Hepatic stellate cell (primary cell): ENCODE measurements around the gene S100A14.
"Not testable (repeated sequence)": the region's sequence is repeated elsewhere in the genome, so short reads cannot be mapped to it uniquely, and the experiment has no call there.

ENCODE experiments used
- DNase-seq: peaks from one replicate; pipeline ENCODE4 v3.0.0; 2011; ENCODE audit warnings: low spot score

S100A14 gene

GRCh38 chr1:153616144-153616916 lies at the start of gene S100A14:
Gene S100A14 (minus strand): TSS chr1:153616325. CDS start chr1:153615858, 467 bp downstream.
- DNase-seq = no peak

- no peak for DNase-seq
Observed at GRCh38 chr1:153663211-153663610, 47.1 kb upstream of the S100A14 start.

- DNase-seq = no peak
Observed at GRCh38 chr1:153662269-153662668, 46.1 kb upstream of the S100A14 start.

DNA sequence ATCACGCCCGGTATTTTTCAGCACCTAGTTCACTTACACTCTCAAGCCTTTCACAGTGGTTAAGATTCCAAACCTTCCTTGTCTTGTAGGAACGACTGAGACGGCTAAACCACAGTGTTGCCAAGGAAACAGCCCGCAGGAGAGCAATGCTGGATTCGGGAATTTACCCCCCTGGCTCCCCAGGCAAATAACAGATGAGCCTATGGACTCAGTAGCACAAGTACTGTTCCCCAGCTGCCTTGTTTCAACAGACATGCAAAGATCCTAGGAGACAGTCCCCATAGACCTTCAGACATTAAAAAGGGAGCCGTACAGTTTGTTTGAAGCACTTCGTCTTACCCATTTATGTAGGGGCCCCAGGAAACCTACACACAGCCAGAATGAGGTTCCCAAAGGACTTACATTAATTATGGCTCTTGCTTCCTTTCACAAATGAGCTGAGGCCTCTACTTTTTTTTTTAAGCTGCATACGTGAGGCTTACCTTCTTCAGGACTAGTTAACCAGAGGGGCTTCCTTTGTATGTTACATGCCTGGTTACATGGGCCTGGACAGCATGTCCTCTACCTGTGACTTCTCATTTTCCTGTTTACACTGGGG lies 45.1 kb upstream of the S100A14 start:
- no peak for DNase-seq

GRCh38 chr1:153659656-153660055 lies 43.5 kb upstream of the S100A14 start:
- no peak for DNase-seq

DNA sequence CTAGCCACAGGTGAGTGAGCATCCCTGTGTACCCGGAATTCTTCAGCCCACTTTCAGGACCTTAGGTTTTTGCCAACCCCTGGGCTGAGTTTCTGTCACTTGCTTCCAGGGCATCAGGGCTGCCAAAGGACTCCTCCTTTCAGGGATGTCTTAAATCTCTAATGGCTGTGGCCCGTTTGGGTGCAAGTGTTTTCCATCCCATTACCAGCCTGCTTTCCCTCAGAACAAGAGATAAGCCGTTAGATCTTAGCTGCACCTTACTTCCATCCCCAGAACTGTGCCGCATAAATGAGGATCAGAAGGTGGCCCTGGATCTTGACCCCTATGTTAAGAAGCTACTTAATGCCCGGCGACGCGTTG lies 43.0 kb upstream of the S100A14 start:
- DNase-seq = no peak

DNA sequence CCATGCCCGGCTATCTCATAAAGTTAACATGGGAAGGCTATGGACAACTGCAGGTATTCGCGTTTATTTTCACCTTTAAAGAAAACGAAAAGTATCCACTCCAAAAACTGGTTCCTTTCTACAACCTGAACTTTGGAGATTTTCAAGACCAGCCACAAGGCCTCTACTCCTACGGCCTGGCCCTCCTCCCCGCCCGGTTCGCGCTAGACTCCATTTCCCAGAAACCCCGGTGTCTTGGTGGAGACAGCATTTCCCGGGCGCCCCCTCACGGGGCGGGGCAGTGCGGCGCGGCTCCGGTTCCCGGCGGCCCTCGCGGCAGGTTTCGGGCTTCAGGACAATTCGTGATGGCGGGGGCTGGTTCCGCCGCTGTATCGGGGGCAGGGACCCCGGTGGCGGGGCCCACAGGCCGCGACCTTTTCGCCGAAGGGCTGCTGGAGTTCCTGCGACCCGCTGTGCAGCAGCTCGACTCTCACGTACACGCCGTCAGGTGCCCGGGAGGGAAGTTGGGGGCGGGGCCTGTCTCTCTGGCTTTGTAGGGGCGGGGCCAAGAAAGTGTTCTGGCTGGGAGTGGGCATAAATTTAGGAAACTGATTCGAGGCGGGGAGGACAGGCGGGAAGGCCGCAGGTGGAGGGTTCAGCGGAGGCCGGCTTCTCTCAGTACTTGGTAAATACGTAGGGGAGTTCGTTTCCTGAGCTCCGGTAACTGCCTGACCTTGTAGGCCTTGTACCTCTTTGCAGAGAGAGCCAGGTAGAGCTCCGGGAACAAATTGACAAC lies 42.5 kb upstream of the S100A14 start, which contains the start of gene SNAPIN:
SNAPIN (plus strand) TSS at position 304 of the 775 bp plus-strand sequence; CDS start at position 345, 41 bp downstream.
- peak; percentile 93 for DNase-seq

- no peak for DNase-seq
Observed at GRCh38 chr1:153655333-153655732, 39.2 kb upstream of the S100A14 start.

- DNase-seq = peak; percentile 63
Observed at GRCh38 chr1:153652805-153653500, 36.8 kb upstream of the S100A14 start.

- DNase-seq = no peak
Observed at GRCh38 chr1:153651771-153652170, 35.6 kb upstream of the S100A14 start.

- no peak for DNase-seq
Observed at GRCh38 chr1:153649863-153650235, 33.7 kb upstream of the S100A14 start.

DNA sequence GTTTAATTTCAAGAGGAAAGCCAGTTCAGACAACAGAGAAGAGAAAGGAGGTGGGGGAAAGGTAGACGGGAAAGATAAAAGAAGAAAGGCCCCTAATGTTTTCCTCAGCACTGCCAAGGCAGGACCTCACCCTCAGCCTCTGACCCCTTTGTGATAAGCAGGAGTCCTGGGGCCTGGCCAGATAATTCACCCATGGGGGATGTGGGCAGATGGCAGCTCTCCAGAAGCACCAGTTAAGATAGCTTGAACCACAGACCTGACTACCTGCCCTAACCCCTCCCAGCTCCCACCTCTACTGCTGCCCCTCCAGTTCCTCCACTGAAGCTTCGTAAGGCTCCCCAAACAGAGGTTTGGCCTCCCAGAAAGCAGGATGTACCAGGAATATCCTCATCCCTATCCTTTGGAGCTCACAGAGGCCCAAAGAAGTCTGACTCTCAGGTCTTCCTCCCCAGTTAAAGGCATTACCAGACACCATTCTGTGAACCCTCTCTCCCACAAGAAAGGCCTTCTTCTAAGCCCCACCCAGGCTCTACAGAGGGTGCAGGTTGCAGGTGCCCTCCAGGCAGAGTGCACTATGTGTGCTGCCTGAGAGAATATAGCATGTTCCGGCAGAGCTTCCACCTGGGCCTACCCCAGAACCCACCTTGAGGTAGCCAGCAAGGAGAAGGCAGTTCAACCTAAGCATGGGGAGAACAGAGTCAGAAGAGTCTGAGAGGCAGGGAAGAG lies 33.2 kb upstream of the S100A14 start:
- no peak for DNase-seq

GRCh38 chr1:153648000-153648643 lies 32.0 kb upstream of the S100A14 start:
- DNase-seq = no peak

GRCh38 chr1:153647346-153647714 lies 31.2 kb upstream of the S100A14 start:
- DNase-seq = no peak

- DNase-seq = no peak
Observed at GRCh38 chr1:153646672-153647345, 30.7 kb upstream of the S100A14 start.

GRCh38 chr1:153643816-153644215 lies 27.7 kb upstream of the S100A14 start:
- no peak for DNase-seq

- no peak for DNase-seq
Observed at GRCh38 chr1:153643100-153643499, 27.0 kb upstream of the S100A14 start.

GRCh38 chr1:153642161-153642560 lies 26.0 kb upstream of the S100A14 start:
- DNase-seq = no peak

- DNase-seq = no peak
Observed at GRCh38 chr1:153640861-153641260, 24.7 kb upstream of the S100A14 start.

- not testable (repeated sequence) for DNase-seq
Observed at GRCh38 chr1:153640213-153640612, 24.1 kb upstream of the S100A14 start.

GRCh38 chr1:153639280-153639679 lies 23.2 kb upstream of the S100A14 start:
- no peak for DNase-seq
